GM21423 (cell line): Measurements from ENCODE around the gene BCAS3.
"Not testable (repeated sequence)": the region's sequence is repeated elsewhere in the genome, so short reads cannot be mapped to it uniquely, and the experiment has no call there.

ENCODE experiments used
- ATAC-seq: cut with Tn5 transposase; IDR thresholded peaks from one replicate; pipeline ENCODE4 v1.9.1; 2021; ENCODE audit warnings: mild to moderate bottlenecking, moderate library complexity; ENCODE audit not compliant: unreplicated experiment

The BCAS3 gene

DNA sequence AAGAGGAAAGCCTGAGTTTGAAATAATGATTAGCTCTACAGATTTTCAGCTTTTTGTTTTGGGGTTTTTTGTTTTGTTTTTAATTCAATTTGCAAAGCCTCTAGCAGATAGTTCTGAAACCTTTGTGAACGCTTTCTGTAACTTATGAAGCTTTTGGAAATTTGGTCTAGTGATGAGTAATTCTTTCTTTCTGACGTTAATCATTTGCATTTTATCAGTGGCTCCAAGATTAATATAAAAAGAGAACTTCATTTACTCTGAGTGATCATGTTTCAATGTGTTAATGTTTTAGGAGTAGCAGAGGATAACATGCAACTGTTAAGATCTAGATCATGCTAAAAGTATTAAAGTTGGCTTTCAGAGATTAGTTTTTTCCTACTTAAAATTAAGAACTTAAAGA is 561.7 kb downstream of the BCAS3 start:
- ATAC-seq = no peak

DNA sequence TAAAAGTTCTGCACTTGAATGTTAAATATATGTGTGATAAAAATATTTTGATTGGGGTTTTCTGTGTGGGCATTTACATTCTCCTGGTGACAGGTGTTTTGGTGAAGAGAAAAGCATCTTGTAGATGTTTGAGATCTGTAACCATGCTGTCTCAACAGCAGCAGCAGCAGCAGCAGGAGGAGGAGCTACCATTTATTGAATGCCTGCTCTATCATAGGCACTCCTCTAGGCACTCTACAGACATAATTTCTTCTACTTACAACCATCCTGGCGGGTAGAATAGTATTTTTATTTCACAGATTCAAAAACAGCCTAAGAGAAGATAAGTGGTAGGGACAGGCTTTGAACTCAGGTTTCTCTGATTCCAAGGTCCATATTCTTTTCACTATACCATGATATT is 562.3 kb downstream of the BCAS3 start:
- ATAC-seq = no peak

DNA sequence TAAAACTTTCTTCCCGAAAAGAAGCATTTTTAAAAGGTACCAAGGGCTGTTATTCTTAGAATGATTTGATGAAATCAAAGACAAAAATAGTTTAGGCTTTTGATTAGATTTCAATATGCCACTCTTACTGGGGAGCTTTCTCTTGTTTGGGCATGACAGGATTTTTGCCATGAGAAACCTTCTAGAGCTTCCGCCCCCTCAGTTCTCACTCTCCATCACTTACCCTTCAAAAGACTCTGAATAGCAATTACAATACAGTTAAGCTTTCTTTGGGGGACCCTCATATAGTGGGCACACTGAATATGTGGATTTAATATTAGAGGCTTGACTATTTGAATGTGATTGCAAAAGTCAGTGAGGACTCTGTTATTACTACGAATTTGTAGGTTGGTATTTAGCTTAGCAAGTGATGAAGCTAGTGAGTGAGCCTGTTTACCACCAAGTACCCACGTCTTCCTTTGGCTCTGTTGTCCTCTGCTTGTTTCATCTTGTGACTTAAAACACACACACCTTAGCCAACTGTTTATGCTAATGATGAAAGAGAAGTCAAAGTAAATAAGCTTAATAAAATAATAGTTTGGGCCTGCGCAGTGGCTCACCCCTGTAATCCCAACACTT is 563.3 kb downstream of the BCAS3 start:
- no peak for ATAC-seq

DNA sequence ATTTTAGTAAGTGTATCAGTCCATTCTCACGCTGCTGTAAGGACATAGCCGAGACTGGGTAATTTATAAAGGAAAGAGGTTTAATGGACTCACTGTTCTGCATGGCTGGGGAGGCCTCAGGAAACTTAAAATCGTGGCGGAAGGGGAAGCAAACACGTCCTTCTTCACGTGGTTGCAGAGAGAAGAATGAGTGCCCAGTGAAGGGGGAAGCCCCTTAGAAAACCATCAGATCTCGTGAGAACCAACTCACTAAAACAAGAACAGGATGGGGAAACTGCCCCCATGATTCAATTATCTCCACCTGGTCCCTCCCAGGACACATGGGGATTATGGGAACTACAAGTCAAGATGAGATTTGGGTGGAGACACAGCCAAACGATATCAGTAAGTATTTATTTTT is 567.3 kb downstream of the BCAS3 start:
- ATAC-seq = not testable (repeated sequence)

DNA sequence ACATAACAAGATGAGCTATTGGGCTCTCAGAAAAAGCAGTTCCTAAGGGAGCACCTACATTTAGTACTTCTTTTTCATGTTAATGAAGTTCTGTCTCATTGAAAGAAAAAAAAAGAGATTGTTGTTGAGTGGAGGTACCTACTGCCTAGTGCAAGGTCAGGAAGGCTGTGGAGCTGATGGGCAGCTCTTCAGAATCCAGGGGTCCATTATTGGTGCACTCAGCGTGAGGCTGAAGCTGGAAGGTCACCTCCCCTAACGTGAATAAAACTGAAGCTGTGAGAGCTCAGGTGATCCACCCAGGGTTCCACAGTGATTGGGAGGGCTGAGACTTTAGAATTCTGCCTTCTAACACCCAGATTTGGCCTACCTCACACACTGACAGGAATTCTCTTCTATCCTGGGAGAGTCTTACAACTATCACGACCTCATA is 568.1 kb downstream of the BCAS3 start:
- no peak for ATAC-seq

DNA sequence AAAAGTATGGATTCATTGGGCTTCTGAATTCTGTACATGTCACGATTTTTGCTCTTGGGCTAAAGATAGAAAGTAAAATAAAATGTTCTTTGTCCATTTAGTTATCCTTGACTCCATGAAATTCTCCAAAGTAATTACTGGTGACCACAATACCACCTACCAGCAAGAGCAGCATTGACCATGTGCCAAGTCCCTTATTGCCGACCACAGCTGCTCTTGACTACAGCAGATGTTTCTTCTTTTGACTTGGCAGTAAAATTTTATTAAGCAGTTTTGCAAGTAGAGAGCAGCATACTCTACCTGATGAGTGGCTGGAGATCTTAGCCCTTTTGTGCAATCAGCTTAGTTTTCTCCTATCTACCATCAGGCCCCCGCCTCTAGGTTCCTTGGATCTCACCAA is 569.8 kb downstream of the BCAS3 start:
- no peak for ATAC-seq

DNA sequence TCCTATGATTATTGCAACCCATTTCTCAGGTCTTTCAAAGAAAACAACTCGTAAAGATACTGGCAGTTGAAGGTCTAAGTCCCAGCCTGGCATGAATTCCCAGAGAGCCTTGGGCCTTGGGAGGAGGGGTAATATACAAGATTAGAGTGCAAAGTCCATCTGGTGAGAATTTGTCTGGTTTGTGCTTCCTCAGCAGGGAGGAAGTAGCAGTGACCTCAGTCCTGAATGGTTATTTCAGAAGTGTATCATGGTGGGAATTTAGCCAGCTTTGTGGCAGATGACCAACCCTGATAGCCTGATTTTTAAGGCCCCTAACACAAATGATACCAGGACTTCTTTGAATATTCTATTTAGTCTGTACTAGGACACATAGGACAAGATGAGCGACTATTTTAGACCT is 570.7 kb downstream of the BCAS3 start:
- ATAC-seq = no peak

DNA sequence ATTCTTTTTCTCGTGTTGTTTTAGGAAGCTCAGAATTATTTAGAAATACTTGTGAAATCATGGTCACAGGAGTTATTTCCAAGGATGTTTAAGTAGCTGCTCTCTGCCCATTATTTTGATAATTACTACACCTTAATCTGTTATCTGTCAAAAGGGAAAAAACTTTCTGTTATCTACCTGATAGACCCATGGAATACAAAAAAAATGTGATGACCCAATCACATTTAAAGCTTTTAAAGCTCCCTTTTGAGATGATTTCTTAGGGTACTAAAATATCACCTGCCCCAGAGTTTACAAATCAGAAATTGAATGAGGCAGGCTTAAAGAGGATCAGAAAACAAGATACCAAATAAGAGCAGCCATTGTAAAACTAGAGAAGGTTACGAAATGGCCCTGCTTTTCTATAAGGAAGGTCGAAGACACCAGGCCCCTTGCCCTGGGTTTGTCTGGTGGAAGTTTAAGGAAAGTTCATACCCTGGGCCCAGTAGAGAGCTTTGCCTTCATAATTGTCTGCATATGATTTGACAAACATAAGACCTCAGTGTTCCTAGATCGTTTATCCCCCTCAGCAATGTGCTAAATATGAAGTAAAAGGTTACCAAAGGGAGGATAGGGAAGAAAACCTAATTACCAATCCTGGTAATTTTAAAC is 572.1 kb downstream of the BCAS3 start:
- no peak for ATAC-seq

DNA sequence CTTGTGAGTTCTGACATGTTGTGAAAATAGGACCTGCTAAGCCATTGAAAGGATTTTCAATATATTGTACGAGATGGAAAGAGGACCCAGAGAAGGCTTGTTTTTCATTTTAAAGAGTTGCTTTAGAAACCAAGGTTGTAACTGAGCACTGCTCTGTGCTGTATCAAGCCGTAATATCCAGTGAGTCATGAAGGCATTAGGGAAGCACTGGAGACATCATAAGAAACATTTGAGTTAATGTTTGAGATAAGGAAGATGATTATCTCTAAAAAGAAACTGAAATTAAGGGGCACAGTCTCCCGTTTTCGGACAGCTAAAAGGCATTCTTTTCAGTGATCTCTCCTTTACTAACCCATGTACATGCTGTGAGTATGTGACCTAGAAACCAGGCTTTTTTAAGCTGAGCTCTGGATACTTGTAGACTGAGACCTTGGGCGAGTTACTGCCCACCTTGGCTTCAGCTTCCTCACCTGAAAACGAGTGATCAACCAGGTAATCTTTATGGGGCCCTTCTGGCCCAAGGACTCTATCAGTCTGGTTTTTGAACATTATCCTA is 572.8 kb downstream of the BCAS3 start:
- no peak for ATAC-seq

DNA sequence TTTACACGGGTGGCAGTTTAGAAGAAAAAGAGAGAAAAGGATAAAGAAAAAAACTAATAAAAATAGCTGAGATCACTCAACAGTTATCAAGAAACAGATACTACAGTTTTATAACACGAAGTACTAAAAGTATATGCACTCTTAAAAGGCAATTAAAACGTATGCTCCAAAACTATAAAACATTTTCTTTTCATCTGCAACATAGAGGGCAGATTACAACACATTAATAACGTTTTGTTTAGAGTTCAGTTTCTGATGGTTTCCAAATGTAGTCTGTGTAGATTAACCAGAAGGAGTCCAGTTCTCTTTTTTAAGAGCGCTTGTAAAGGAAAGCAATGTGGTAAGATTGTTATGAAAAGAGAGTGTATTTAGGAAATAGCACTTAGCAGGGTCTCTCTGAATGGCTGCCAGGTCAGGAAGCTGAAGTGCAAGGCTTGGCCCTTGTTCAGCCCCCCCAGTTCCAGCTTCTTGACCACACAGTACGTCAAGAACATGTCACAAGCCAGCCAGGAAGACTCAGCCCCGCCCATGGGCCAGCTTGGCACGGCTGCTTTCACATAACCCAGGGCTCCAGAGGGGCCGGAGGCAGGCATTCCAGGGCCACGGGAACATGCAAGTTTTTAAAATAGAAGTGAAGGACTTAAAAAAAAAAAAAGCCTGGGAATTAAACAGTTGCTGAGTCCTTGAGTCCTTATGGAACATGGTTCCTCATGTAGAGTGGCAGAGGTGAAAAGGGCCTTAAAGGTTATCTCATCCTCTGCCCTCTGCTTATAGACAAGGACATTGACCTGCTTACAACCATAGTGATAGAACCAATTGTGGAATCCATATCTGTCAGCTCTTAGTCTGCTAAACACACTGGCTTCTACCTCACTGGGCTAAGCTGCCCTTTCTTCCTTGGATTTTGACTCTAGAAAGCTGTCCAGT is 574.6 kb downstream of the BCAS3 start:
- peak; percentile 66 for ATAC-seq

DNA sequence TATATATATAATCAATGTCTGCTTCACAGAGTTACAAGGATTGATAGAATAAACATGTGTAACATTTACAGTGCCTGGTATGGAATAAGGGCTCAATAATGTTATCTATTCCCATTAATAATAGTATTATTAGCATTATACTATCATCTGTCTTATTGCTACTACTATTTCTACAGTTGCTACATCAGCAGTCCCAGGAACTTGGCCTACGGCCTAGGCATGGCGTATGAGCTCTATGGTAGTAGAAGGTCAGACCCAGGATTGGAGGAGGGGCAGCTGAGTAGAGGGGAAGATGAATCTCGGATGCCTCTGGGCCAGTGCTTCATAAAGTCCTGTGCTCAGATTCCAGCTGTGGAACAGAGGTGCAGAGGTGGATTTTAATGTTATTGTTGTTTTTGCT is 575.7 kb downstream of the BCAS3 start:
- no peak for ATAC-seq

DNA sequence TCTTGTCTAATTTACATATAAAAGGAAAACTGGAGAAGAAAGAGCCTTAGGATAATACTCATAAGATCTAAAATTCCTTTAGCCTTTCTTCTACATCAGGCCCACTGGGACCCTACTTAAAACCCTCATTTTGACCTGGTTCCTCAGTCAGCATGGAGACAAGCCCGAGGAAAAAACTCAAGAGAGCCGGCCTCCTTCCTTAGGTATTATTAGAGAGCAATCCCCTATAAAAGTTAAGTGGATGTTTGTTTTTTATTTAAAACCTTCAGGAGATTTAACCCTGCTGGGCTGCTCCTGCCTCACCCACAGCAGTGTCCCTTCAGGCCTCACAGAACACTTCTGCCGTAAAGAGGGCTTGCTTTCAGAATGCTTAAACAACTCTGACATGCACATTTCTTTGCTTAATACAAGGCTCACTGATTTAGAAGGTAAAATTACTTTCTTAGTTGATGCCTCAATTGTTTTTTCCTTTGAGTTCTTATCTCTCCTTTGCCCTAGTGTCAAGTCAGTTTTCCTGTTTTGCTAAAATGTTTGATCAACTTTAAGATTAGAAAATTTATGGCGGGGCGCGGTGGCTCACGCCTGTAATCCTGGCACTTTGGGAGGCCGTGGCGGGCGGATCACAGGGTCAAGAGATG is 576.4 kb downstream of the BCAS3 start:
- ATAC-seq = no peak

DNA sequence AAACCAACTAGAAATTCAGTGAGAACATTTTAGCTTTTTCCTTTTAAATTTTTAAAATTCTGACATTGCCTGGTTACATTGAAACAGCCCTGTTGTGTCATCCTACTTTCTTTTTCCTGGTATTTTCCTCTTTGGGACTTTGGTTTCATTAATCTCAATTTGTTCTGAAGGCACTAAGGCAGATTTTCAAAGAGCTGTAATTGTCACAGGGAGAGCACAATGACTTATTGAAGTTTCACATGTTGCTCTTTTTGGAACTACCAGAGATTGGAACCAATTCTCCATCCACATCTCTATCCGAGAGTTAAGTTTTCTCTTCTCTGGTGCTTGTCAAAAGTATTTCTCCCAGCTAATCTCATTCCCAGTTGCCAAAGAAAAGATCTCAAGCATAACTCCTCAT is 577.3 kb downstream of the BCAS3 start:
- ATAC-seq = no peak

DNA sequence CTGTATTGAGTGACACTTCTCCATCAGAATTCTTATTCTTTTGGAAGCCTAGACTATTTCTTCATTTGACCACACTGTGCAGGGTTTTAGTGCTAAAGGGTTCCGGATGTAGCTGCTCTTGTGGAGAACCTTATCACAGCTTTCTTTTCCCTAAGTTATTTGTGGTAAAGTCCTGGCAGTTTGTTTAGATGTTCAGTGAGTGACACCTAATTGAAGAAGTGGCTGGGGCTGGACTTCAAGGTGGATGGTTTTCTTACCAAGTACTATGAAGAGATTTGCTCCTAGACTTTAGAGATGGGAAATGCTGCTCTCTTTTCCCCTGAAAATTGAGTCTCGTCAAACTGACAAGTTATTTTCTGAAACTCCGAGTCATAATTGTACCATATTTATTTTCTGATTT is 578.0 kb downstream of the BCAS3 start:
- ATAC-seq = no peak

DNA sequence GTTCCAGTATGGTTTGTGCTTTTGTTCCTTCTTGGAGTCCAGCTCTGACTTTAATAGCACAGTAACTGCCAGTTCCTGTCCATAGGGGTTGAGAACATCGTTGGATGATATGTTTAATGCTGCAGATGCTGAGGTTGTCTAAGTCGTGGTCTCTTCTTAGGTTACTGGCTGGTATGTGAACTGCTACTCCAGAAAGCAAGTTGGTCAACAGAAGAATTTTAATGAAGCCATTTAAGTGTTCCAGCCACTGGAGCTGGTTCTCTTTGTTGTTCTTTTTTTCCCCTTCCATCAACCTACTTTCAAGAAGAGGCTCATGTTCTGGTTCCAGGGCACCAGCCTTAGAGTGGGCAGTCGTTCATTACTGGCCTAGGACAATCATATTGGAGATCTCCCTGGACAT is 581.7 kb downstream of the BCAS3 start:
- no peak for ATAC-seq

DNA sequence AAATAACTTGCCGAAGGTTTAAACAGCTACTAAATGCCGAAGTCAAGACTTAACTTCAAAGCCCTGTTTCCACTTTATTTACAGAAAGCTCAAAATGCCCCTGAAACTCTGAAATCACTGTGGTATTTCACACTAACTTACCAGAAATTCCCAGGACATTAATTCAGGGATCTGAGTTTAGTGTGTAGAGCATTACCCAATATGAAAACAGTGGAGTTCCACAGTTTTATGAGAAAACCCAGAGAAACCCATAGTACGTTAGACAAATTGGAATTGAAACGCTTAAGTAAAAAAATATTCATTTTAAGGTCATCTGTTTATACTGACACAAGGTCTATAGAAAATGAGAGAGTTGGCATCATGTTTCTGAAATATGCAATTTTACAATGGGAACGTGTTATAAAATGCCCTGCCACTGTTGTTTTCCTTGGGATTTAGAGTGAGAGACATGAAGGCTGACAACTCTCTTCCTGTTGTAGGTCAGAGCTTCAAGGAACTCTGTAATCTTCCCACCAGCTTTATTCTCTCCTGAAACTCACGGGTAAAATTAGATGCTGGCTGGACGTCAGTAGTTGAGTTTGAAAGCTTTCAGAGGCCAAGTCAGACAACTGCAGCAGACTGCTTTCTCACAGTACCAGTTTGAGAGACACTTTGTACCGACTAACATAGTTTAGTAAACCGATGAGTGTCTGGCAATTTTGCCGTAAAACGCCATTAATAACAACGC is 582.6 kb downstream of the BCAS3 start:
- no peak for ATAC-seq

DNA sequence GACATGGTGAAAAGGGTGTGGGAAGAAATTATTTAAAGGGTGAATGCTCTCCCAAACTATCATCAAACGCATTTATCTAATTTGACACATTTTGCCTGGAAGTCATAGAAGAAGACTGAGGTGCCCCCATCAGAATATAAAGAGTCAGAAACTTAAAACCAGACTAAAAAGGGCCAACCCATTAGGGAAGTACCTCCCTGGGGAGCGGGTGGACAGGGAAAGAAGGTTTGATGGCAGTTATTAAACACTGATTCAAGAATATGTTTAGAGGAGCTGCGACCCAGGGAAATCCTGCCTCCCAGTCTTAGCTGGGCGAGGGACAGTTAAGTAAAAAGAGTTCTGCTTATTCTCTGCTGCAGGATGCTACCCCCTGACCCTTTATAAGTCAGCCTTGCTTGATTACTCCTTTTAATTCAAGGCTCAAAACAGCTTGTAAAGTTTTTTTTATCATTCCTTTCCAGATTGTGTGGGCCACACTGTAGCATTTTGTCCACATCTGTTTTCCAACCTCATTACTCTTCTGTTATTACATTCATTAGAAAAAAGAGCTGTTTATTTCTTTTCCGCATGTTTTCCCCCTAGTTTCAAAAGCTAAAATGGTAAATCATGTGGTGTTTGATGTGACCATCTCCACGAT is 583.5 kb downstream of the BCAS3 start:
- ATAC-seq = no peak

DNA sequence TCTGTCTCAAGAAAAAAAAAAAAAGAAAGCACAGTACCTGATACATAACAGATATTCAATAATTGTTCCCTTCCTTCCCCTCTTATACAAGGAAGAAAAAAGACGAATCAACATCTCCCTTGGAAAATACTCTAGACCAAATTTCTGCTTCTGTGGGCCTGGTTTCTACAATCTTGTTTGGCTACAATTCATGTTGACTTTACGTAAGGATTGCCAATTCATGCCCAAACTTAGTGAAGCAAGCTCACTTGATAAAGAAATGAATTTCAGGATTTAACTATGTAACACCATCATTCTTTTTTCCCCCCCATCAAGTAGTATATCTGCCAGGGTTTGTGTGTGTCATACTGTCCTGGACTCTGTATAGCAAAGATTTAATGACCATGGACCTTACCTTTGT is 587.7 kb downstream of the BCAS3 start:
- ATAC-seq = no peak

DNA sequence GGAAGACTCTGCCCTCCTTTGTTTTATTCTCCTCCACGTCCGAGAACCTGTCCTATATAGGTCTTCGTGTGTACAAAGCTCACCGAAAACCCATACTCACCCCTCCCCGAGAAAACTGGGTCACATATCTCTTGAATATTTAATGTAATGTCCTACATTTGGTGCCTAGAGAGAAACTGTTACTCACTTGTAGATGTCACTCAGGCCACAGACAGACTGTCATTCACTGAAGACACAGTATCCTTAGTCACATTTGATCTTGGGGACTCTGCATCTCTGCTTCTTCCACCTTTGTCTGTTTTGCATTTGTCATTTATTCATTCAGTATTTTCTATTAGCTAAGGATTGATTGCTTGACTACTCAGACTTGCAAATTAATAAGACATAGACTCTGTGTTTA is 590.2 kb downstream of the BCAS3 start:
- no peak for ATAC-seq

DNA sequence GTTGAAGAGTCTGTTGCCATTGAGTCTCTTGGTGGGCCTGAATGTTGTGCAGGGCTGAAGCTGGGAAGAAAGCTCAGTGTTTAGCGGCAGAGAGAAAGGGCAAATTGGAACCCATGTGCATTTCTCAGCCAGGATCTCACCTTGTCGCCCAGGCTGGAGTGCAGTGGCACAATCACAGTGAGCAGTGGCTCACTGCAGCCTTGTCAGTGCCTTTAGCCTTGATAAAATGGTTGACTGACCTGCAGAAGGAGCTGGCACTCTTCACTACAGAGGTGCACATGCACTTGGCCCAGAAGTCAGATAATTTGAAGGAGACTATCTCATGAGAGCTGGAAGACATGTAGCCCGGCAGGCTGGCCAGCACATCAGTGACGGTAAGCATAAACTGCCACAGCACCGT is 597.7 kb downstream of the BCAS3 start:
- ATAC-seq = no peak
